Neural cell (in vitro differentiated cells): ENCODE results near the gene KIF6. TPM values are rescaled to one million over a fixed set of nuclear protein-coding genes. Genes with fewer than 3 reads are reported as not detected.

Experiments
- H2AFZ ChIP-seq: fragments of 200-600, 300-800 bp; sonication (generic), shearing (Covaris generic); 2 replicates; pipeline ENCODE4 v1.6.0; 2014; ENCODE audit warnings: low read depth, mild to moderate bottlenecking, antibody characterized with exemption, low read length, moderate library complexity
- H3F3A ChIP-seq: fragments of 200-600 bp; shearing (Covaris generic); 2 replicates; pipeline ENCODE4 v1.6.1; 2016; ENCODE audit warnings: mild to moderate bottlenecking, moderate library complexity, mixed read lengths, antibody characterized with exemption, low read length; ENCODE audit not compliant: insufficient read depth, poor library complexity, severe bottlenecking
- H3K27ac ChIP-seq: fragments of 200-600, 300-800 bp; sonication (generic), shearing (Covaris generic); 2 replicates; pipeline ENCODE4 v1.5.1; 2014; ENCODE audit warnings: mild to moderate bottlenecking, low read length, moderate library complexity
- H3K27me3 ChIP-seq: fragments of 300-800, 200-600 bp; sonication (generic), shearing (Covaris generic); 2 replicates; pipeline ENCODE4 v1.6.0; 2014; ENCODE audit warnings: mild to moderate bottlenecking, low read depth, low read length, moderate library complexity; ENCODE audit not compliant: insufficient read depth
- H3K36me3 ChIP-seq: fragments of 300-800, 200-600 bp; sonication (generic), shearing (Covaris generic); 2 replicates; pipeline ENCODE4 v1.5.1; 2014; ENCODE audit warnings: mild to moderate bottlenecking, antibody characterized with exemption, low read length, moderate library complexity; ENCODE audit not compliant: insufficient read depth
- H3K4me2 ChIP-seq: fragments of 300-800, 200-600 bp; sonication (generic), shearing (Covaris generic); 2 replicates; pipeline ENCODE4 v1.6.0; 2014; ENCODE audit warnings: mild to moderate bottlenecking, low read length
- H3K4me3 ChIP-seq: fragments of 300-800, 200-600 bp; sonication (generic), shearing (Covaris generic); 2 replicates; pipeline ENCODE4 v1.5.1; 2014; ENCODE audit warnings: mild to moderate bottlenecking, low read length, moderate library complexity
- H3K79me2 ChIP-seq: fragments of 200-600 bp; shearing (Covaris generic); replicated peaks from 2 replicates; pipeline ENCODE4 v1.6.0; 2014; ENCODE audit warnings: mild to moderate bottlenecking, low read length, moderate library complexity; ENCODE audit not compliant: insufficient read depth
- H3K9ac ChIP-seq: fragments of 300-800, 200-600 bp; sonication (generic), shearing (Covaris generic); 2 replicates; pipeline ENCODE4 v1.6.1; 2016; ENCODE audit warnings: mild to moderate bottlenecking, low read length, mixed read lengths
- H3K9me2 ChIP-seq: fragments of 200-600 bp; shearing (Covaris generic); 2 replicates; pipeline ENCODE4 v1.6.1; 2016; ENCODE audit warnings: mild to moderate bottlenecking, low read length, mixed read lengths; ENCODE audit not compliant: insufficient read depth
- H3K9me3 ChIP-seq: fragments of 200-600, 300-800 bp; sonication (generic), shearing (Covaris generic); 2 replicates; pipeline ENCODE4 v1.6.1; 2016; ENCODE audit warnings: mild to moderate bottlenecking, mixed run types, low read length, moderate library complexity, mixed read lengths
- H4K20me1 ChIP-seq: fragments of 200-600 bp; shearing (Covaris generic); 2 replicates; pipeline ENCODE4 v1.6.1; 2016; ENCODE audit warnings: mild to moderate bottlenecking, mixed run types; ENCODE audit not compliant: insufficient read depth
- EP300 ChIP-seq: fragments of 450-650 bp; conservative IDR thresholded peaks from 2 replicates; pipeline ENCODE4 v1.6.1; 2014; ENCODE audit warnings: antibody characterized with exemption, mild to moderate bottlenecking, moderate library complexity; ENCODE audit not compliant: poor library complexity, severe bottlenecking
- EZH2 ChIP-seq: fragments of 200-600, 300-800 bp; shearing (Covaris generic), sonication (generic); IDR thresholded peaks from 2 replicates; pipeline ENCODE4 v1.6.1; 2014; ENCODE audit warnings: antibody characterized with exemption, low read length, borderline replicate concordance, mild to moderate bottlenecking; ENCODE audit not compliant: insufficient read depth, poor library complexity, severe bottlenecking
- MXI1 ChIP-seq: fragments of 450-650 bp; conservative IDR thresholded peaks from 2 replicates; pipeline ENCODE4 v1.6.1; 2014; ENCODE audit warnings: antibody characterized with exemption, mild to moderate bottlenecking; ENCODE audit not compliant: poor library complexity, severe bottlenecking
- POLR2AphosphoS5 ChIP-seq: IDR thresholded peaks from 2 replicates; pipeline ENCODE4 v1.6.1; 2012
- RAD21 ChIP-seq: fragments of 450-650 bp; conservative IDR thresholded peaks from 2 replicates; pipeline ENCODE4 v1.6.1; 2014; ENCODE audit warnings: antibody characterized with exemption, mild to moderate bottlenecking, moderate library complexity
- REST ChIP-seq: IDR thresholded peaks from 2 replicates; pipeline ENCODE4 v1.6.1; 2012; ENCODE audit warnings: borderline replicate concordance
- SMC3 ChIP-seq: fragments of 450-650 bp; conservative IDR thresholded peaks from 2 replicates; pipeline ENCODE4 v1.6.1; 2014; ENCODE audit warnings: antibody characterized with exemption, mild to moderate bottlenecking, moderate library complexity; ENCODE audit not compliant: poor library complexity
- TAF1 ChIP-seq: IDR thresholded peaks from 2 replicates; pipeline ENCODE4 v1.6.1; 2012; ENCODE audit warnings: low read depth
- polyA plus RNA-seq: library from polyadenylated mRNA; depleted of rRNA; stranded (reverse); fragments of >200 nt; gene quantifications from 2 replicates; pipeline ENCODE4 v1.2.3, GENCODE V29; 2014
- TF ChIP-seq, protein P1 (sequence below): fragments of 450-650 bp; IDR thresholded peaks from 2 replicates; pipeline ENCODE4 v1.5.1; 2014; ENCODE audit warnings: antibody characterized with exemption, mild to moderate bottlenecking, moderate library complexity; ENCODE audit not compliant: poor library complexity, severe bottlenecking

Gene KIF6
- polyA plus RNA-seq, 1 donor from 2014 or later: 2.1 TPM

DNA sequence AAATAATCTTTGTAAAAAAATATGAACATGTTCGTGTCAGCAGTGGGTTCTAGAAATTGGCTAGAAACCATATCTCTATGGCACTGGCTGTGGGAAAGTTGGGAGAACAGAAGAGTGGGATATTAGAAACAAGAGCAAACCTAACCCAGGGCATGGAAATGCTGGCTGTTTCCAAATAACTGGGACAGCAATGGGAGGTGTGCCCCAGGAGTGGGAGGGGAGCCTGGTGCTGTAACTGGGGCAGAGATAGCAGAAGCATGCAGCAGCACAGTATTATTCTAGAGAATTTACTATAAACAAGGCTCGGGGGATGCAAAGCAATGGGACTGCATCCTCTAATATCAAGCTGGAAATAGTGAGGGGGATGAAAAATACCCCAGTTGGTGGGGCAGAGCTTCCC is 175.0 kb downstream of the KIF6 start:
- Histone ChIP-seq H3K36me3 (no peaks in the 10 kb centered on the region), H2AFZ (no peak overlapping the region), H3F3A (no peaks in the 10 kb centered on the region), H3K27me3 (no peaks in the 10 kb centered on the region), H3K79me2 (no peaks in the 10 kb centered on the region), H3K9me2 (no peaks in the 10 kb centered on the region), H3K9me3 (no peaks in the 10 kb centered on the region), H4K20me1 (no peaks in the 10 kb centered on the region), H3K9ac (no peak overlapping the region), H3K4me3 (no peak overlapping the region), H3K27ac (no peak overlapping the region), H3K4me2 (no peak overlapping the region)
- TF ChIP-seq POLR2AphosphoS5 (no peak), REST (no peak), EZH2 (no peak), MXI1 (no peak), RAD21 (no peak), TAF1 (no peak), EP300 (no peak), SMC3 (no peak)
- TF ChIP-seq, protein P1, sequence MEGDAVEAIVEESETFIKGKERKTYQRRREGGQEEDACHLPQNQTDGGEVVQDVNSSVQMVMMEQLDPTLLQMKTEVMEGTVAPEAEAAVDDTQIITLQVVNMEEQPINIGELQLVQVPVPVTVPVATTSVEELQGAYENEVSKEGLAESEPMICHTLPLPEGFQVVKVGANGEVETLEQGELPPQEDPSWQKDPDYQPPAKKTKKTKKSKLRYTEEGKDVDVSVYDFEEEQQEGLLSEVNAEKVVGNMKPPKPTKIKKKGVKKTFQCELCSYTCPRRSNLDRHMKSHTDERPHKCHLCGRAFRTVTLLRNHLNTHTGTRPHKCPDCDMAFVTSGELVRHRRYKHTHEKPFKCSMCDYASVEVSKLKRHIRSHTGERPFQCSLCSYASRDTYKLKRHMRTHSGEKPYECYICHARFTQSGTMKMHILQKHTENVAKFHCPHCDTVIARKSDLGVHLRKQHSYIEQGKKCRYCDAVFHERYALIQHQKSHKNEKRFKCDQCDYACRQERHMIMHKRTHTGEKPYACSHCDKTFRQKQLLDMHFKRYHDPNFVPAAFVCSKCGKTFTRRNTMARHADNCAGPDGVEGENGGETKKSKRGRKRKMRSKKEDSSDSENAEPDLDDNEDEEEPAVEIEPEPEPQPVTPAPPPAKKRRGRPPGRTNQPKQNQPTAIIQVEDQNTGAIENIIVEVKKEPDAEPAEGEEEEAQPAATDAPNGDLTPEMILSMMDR: no peak

DNA sequence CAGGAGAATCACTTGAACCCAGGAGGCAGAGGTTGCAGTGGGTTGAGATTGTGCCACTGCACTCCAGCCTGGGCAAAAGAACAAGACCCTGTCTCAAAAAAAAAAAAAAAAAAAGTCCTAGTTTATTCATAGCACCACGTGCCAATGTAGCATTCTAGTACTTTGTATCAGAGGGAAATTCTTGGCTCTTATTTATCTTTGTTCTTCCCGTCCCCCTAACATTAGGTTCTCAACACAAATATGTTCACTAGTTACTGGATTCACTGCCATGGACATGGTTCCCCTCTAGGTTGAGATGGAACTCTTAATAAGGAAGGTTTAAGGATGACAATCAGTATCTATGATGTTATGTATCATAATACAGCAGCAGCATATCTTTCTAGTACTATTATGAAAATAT is 178.5 kb downstream of the KIF6 start:
- H3K27me3 ChIP-seq: no peaks in the 10 kb centered on the region
- no peak overlapping the region for H3K27ac ChIP-seq
- H2AFZ ChIP-seq: no peak overlapping the region
- H3K9ac ChIP-seq: no peak overlapping the region
- H3F3A ChIP-seq: no peaks in the 10 kb centered on the region
- H3K4me2 ChIP-seq: no peak overlapping the region
- H3K79me2 ChIP-seq: no peaks in the 10 kb centered on the region
- no peaks in the 10 kb centered on the region for H3K9me3 ChIP-seq
- H3K36me3 ChIP-seq: no peaks in the 10 kb centered on the region
- H3K9me2 ChIP-seq: no peaks in the 10 kb centered on the region
- no peak for TF ChIP-seq REST
- no peak for TF ChIP-seq SMC3
- no peak for TF ChIP-seq EP300
- no peak for TF ChIP-seq POLR2AphosphoS5
- no peak for TF ChIP-seq MXI1
- TF ChIP-seq TAF1: no peak
- TF ChIP-seq, protein P1: no peak
- no peak for TF ChIP-seq EZH2
- TF ChIP-seq RAD21: no peak
- H3K4me3 ChIP-seq: no peak overlapping the region
- H4K20me1 ChIP-seq: no peaks in the 10 kb centered on the region
